ENCODE results near the gene AEBP1.

Gene AEBP1

GRCh38 chr7:44138698-44139097, 34.6 kb downstream of the AEBP1 start:
- TF ChIP-seq, protein P1, sequence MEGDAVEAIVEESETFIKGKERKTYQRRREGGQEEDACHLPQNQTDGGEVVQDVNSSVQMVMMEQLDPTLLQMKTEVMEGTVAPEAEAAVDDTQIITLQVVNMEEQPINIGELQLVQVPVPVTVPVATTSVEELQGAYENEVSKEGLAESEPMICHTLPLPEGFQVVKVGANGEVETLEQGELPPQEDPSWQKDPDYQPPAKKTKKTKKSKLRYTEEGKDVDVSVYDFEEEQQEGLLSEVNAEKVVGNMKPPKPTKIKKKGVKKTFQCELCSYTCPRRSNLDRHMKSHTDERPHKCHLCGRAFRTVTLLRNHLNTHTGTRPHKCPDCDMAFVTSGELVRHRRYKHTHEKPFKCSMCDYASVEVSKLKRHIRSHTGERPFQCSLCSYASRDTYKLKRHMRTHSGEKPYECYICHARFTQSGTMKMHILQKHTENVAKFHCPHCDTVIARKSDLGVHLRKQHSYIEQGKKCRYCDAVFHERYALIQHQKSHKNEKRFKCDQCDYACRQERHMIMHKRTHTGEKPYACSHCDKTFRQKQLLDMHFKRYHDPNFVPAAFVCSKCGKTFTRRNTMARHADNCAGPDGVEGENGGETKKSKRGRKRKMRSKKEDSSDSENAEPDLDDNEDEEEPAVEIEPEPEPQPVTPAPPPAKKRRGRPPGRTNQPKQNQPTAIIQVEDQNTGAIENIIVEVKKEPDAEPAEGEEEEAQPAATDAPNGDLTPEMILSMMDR (IDR thresholded peaks at IDR 0.05; ENCODE audit: low read depth, low read length), result no peak
- DNase-seq (ENCODE audit: extremely low read depth, low read depth), result no peak

DNA sequence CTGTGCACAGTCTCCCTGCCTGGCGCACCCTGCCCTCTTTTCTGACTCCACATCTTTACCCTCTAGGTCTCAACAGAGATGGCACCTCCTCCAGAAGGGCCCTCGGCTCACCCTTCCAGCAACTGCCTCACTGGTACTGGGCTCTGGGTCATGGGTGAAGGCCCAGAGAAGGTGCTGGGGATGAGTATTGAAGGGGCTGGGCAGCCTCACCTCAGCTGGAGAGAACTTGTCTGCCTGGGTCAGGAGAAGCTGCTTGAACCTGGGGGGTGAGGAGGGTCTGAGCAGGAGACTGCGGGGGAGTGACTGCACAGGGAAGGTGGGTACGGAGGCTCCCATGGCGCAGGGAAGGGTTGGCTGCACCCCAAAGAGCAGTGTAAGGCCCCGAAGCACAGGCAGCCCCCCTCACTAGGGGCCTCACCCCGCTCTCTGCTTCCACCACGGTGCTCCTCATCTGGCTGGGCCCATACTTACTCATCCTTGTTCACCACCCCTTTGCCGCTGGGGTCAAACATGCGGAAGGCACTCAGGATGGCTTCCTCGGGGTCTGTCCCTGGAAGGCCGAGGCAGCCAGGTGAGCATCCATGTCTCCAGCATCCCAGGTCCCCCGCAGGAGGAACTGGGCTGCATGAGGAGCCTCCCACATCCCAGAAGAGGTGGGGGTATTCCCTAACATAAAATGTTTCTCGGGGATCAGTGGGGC, 35.3 kb downstream of the AEBP1 start:
- TF ChIP-seq, protein P1 (IDR thresholded peaks at IDR 0.05; ENCODE audit: low read depth, low read length), result no peak
- DNase-seq (ENCODE audit: extremely low read depth, low read depth), result no peak

- TF ChIP-seq, protein P1 (IDR thresholded peaks at IDR 0.05; ENCODE audit: low read depth, low read length), result no peak
- no peak for DNase-seq (ENCODE audit: extremely low read depth, low read depth)
Observed at GRCh38 chr7:44140341-44140740, 36.2 kb downstream of the AEBP1 start.

DNA sequence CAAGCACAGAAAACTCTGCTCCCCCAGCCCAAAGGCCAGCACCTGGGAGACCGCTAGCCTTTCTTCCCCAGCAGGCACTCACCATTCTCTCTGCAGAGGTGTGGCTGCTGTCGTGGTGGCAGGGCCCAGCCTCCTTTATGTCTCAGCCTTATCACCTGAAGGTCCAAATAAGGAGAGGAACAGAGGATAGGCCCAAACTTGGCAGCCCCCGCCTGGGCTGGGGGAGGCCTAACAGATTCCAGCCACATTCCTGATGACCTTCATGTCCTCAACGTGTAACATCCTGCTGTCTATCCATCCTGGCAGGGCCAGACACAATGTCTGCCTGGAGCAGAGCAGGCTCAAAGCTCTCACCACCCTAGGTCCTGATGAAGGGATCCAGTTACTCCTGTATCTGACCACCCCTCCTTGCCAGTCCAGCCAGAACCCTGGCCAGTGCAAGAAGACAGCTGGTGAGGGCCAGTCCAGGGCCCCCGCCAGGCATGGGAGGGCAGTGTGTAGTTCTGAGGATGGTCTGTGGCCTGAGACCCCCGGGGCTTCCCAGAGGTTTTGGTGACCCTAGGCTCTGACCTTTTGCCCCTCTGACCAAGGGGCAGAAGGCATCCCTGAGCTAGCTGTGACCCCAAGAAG, 37.2 kb downstream of the AEBP1 start, which contains the start of gene MYL7:
Gene MYL7, minus strand, starts transcription at position 112 of the 630 bp plus-strand sequence. Its CDS starts 27 bp downstream, at position 85.
- no peak for DNase-seq (ENCODE audit: extremely low read depth, low read depth)
- TF ChIP-seq, protein P1 (IDR thresholded peaks at IDR 0.05; ENCODE audit: low read depth, low read length), result no peak

GRCh38 chr7:44142028-44142427, 37.9 kb downstream of the AEBP1 start:
- DNase-seq (ENCODE audit: extremely low read depth, low read depth), result no peak
- TF ChIP-seq, protein P1 (IDR thresholded peaks at IDR 0.05; ENCODE audit: low read depth, low read length), result no peak

DNA sequence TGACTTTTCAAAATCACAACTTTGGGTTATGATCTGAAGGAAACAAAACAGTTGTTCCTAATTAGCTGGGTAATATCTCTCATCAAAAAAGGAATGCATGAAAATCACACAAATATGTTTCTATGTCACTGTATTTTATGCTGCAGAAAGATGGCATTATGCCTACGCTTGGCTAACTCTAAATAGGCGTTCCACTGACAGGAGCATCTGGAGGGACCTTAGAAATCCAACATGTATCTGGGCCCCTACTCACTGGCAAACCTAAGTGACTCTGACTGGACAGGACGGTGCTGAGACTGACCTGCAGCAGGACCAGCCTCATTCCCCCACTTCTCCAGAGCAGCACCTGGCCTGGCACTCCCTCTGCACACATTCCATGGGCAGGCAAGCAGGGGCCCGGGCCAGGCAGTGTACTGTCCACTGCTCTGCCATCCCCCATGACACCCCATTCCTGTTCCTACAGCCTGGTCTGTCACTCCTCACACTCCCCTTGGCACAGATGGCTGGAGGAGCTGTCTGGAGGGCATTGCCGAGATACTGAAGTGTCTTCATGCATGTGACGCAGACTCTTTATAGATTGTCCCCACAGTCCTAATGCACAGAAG, 39.6 kb downstream of the AEBP1 start:
- DNase-seq (ENCODE audit: extremely low read depth, low read depth), result no peak
- TF ChIP-seq, protein P1 (IDR thresholded peaks at IDR 0.05; ENCODE audit: low read depth, low read length), result no peak

DNA sequence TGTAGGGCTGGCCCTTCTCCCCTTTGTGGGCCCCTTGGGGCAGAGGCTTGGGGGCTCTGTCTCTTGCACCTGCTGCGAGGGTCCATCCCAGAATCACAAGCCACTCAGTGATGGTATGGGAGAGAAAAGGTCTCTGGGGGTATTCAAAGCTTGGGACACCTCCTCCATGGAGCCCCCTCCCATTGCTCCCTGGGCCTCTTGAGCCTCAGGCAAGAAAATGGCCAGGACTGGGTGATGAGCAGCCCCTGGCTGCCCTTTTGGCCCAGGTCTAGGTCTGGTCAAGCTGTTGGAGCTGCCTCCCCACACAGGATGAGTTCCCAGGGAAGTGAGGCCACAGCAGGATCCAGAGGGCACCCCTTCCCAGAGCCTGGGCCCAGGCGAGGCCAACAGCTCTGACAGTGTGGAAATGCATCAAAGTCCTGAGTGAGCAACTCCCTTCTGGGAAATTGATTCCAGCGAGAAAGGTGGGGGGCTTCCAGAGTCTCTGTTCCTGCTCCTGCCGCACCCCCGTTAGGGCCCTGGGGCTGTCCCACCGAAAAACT, 40.4 kb downstream of the AEBP1 start:
- DNase-seq (ENCODE audit: extremely low read depth, low read depth), result no peak
- TF ChIP-seq, protein P1 (IDR thresholded peaks at IDR 0.05; ENCODE audit: low read depth, low read length), result no peak

All from AG09319 (cell line).